HG02571 (cell line): Measurements from ENCODE around the gene CTRB2.
"Not testable (repeated sequence)": the region's sequence is repeated elsewhere in the genome, so short reads cannot be mapped to it uniquely, and the experiment has no call there.

Experiments
- ATAC-seq: cut with Tn5 transposase; IDR thresholded peaks from one replicate; pipeline ENCODE4 v1.9.1; 2021; ENCODE audit warnings: mild to moderate bottlenecking, moderate library complexity; ENCODE audit not compliant: unreplicated experiment

The CTRB2 gene

DNA sequence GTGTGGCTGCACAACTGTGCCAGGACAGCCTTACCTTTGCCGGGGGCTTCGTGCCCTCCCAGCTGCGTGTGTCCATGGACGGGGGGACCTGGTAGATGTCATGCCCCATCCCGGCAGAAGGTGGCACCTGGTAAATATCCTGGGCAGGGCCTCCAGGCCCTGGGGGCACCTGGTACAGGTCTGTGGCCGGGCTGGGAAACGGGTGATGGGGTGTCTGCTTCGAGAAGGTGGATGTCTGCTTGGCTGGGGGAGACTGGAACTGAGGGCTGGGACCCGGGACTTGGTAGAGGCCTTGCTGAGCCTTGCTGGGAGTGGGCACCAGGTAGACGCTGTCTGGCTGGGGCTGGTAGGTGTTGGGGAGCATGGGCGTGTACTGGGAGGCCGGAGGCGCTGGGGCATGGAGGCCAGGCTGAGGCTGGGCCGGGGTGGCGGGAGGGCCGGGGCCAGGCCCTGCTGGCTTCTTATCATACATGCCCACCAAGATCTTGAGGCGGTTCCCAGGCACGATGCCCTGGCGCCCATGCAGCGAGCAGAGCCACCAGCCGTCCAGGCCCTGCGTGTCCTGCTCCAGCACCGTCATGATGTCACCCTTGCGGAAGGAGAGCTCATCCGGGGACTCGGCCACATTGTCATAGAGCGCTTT lies 35.6 kb upstream of the CTRB2 start:
- not testable (repeated sequence) for ATAC-seq

DNA sequence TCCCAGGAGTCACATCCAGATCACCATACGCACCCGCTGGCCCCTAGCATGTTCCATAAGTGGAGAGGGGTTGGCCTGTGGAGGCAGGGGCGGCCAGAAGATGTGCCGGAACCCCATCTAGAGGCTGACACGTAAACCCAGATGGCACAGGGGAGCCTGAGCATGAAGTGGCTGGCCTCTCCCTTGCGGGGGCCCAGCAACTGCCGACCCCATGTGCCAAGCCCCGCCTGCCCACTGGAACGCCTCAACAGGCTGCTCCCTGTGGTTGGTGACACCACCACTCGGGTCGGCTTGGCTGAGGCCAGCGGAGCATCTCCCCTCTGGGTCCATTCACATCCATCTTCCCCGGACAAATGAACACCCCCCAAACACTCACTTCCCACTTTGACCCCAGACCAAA lies 35.0 kb upstream of the CTRB2 start:
- ATAC-seq = no peak

- no peak for ATAC-seq
These were observed 34.5 kb upstream of the CTRB2 start for GRCh38 chr16:75241412-75241811.

GRCh38 chr16:75240633-75241032 lies 33.7 kb upstream of the CTRB2 start:
- ATAC-seq = not testable (repeated sequence)

- no peak for ATAC-seq
These were observed 32.7 kb upstream of the CTRB2 start for GRCh38 chr16:75239542-75240122.

GRCh38 chr16:75238853-75239541 lies 32.0 kb upstream of the CTRB2 start:
- ATAC-seq = no peak

DNA sequence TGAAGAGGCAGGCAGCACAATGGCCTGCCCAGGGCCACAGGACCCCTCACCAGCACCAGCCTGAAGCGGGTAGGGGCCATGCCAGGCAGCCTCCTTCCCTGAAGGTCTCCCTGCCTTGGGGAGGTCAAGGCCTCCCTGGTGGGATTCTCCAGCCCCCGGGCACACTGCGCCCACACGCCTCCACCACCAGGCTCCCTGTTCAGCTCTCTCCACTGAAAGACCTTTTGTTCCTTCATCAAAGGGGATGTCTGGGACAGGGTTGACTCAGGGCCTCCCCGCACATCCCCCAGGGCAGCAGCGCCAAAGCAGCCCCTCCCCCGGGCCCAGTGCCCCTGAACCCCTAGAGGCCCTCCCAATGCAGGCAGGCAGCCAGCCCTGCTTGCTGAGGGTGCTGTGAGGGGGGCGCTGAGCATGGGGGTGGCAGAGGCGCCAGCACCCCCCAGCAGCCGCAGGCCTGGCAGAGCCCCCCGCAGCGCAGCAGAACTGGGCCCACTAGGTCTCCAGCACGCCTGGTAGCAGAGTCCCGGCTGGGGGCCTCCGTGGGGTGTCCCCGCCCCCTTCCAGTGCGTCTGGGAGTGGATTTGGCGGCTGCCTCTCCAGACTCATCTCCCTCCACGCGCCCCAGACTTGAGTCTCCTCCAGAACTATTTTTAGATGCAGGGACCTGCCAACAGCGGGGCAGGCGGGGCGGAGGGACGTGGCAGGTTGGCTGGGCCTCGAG lies 31.3 kb upstream of the CTRB2 start:
- no peak for ATAC-seq

- no peak for ATAC-seq
These were observed 30.6 kb upstream of the CTRB2 start for GRCh38 chr16:75237398-75238131.

GRCh38 chr16:75236736-75237397 lies 29.9 kb upstream of the CTRB2 start:
- no peak for ATAC-seq

DNA sequence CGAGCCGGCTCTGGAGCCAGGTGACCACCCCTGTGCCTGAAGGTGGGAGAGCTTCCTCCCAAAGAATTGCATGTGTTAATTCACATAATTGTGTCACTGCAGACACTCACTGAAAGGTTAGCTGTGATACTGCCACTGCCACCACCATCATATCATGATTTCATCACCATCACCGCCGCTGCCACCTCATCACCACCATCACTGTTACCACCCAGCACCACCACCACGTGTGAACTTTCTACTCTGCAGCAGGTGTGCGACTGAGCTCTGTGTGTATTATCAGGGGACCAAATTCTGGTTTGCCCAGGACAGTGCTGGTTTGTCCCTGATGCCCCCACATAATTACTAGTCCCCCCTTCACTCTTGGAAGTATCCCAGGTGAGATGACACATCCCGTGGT lies 29.3 kb upstream of the CTRB2 start:
- no peak for ATAC-seq

GRCh38 chr16:75235721-75236193 lies 28.8 kb upstream of the CTRB2 start:
- no peak for ATAC-seq

GRCh38 chr16:75234856-75235696 lies 28.1 kb upstream of the CTRB2 start:
- ATAC-seq = no peak

- ATAC-seq = no peak
These were observed 26.6 kb upstream of the CTRB2 start for GRCh38 chr16:75233611-75233938.

- ATAC-seq = no peak
These were observed 24.6 kb upstream of the CTRB2 start for GRCh38 chr16:75231570-75231969.

GRCh38 chr16:75230471-75231110 lies 23.6 kb upstream of the CTRB2 start:
- ATAC-seq = no peak

DNA sequence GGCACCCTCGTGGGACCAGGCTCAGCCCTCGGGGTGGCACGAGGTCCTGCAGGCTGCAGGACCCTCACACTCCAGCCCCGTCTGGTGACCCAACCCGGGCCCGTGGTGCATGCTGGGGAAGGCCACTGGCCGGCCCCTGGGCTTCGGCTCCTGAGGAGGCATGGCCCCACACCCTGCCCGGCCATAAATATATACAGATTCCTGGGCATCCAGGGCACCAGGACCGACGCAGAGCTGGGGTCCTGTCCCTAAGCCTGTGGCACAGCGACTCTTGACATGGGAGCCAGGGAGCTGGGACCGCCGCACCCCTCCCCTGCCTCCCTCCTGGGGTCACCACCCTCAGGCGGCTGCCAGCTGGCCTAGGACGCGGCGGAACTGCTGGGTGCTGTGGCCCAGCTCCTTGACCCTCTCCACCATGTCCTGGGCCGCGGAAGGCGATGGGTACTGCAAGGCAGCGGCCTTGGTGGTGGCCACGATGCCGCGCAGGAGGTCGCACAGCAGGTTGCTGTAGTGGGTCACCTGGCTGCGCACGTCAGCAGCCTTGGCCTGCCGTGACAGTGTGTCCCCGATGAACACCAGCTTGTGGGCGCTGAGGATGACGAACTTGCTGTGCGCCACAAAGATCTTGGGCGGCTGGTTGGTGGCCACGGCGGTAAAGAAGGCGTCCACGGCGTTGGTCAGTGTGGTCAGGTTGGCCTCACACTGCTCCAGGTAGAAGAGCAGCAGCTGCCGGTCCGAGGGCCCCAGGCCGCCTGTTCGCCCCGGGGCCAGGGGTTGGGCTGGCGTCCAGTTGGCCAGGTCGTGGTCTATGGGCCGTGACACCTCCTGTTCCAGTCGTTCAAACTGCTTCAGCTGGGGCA lies 22.4 kb upstream of the CTRB2 start:
- ATAC-seq = no peak

DNA sequence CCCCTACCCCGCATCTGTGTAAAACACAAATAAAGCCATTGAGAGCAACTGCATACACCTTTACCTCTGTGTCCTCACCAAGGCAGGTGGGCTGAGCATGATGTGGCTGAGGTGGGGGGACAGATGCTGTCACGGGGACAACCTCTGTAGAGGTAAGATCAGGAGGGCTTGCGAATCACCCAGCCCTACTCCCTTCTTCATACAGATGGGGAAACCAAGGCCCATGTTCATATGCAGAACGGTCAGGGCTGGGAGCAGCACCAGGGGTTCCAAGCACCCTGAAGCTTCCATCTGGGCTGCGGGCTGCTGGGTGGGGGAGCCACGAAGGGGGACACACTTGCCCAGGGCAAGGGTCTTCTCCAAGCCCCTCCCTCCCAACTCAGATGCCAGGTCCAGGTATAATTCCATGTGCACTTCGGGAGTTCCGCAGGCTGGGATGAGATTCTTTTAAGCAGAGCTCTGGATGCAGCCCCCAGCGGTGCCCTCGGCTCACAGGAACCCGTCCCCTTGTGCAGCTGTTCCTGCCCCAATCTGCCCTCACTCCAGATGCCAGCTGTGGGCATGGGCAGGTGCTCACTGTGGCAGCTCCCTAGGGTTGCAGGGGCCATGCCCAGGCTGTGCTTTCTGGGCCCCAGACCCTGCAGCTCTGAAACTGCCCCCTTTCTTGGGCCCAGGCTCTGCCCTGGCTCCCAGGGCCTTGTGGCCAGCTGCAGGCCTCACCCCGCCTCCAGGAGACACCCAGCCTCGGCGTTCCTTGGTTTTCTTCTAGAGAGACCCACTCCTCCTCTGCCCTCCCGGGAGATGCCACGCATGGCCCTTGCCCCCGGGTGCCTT lies 21.4 kb upstream of the CTRB2 start:
- no peak for ATAC-seq
